Measurements from ENCODE around the gene NOA1. TPM values are rescaled to one million over a fixed set of nuclear protein-coding genes. Genes with fewer than 3 reads are reported as not detected.

NOA1 gene
- total RNA-seq = 18.4 and 18.6 TPM in 2 replicates

GRCh38 chr4:56977321-56978012 is at the start of gene NOA1:
TSS of gene NOA1 (minus strand) at chr4:56977606. CDS start at chr4:56977585, 21 bp downstream.
- intact Hi-C loops (cut with micrococcal nuclease) = loop anchor here (1.0 to 5.0 kb wide), 13 partner anchors 70 to 1630 kb away; partner anchors contain the start of genes AASDH, CEP135, CLOCK and PAICS

GRCh38 chr4:57023104-57023503 is 45.7 kb upstream of the NOA1 start:
- intact Hi-C loops (cut with micrococcal nuclease) = loop anchor here (5.0 kb wide), 1 partner anchor 116 kb away; the partner anchor contains the start of gene REST

GRCh38 chr4:57020467-57021101 is 43.2 kb upstream of the NOA1 start:
- intact Hi-C loops (cut with micrococcal nuclease) = loop anchor here (5.0 kb wide), 1 partner anchor 113 kb away; the partner anchor contains the start of gene REST

GRCh38 chr4:57018980-57019379 is 41.6 kb upstream of the NOA1 start:
- intact Hi-C loops (cut with micrococcal nuclease) = no loop called here

- intact Hi-C loops (cut with micrococcal nuclease) = no loop called here
Measured at GRCh38 chr4:57013543-57014120, 36.2 kb upstream of the NOA1 start.

GRCh38 chr4:56999751-57000150 is 22.3 kb upstream of the NOA1 start:
- intact Hi-C loops (cut with micrococcal nuclease) = no loop called here

- intact Hi-C loops (cut with micrococcal nuclease) = no loop called here
Measured at GRCh38 chr4:56995525-56995924, 18.1 kb upstream of the NOA1 start.

GRCh38 chr4:56990109-56990905 is 12.9 kb upstream of the NOA1 start:
- intact Hi-C loops (cut with micrococcal nuclease) = no loop called here

GRCh38 chr4:56986952-56987351 is 9.5 kb upstream of the NOA1 start:
- intact Hi-C loops (cut with micrococcal nuclease) = no loop called here

- intact Hi-C loops (cut with micrococcal nuclease) = no loop called here
Measured at GRCh38 chr4:56986192-56986591, 8.8 kb upstream of the NOA1 start.

- intact Hi-C loops (cut with micrococcal nuclease) = no loop called here
Measured at GRCh38 chr4:56981795-56982201, 4.4 kb upstream of the NOA1 start.

- intact Hi-C loops (cut with micrococcal nuclease) = loop anchor here (1.0 to 5.0 kb wide), 5 partner anchors 157 to 1632 kb away; partner anchors contain the start of genes EXOC1, SPINK2 and SRD5A3
Measured at GRCh38 chr4:56979421-56980072, 2.1 kb upstream of the NOA1 start.

GRCh38 chr4:56978750-56979303 is 1.4 kb upstream of the NOA1 start, which contains the start of gene POLR2B:
TSS of gene POLR2B (plus strand) at chr4:56978896. CDS start at chr4:56978986, 90 bp downstream.
- intact Hi-C loops (cut with micrococcal nuclease) = loop anchor here (1.0 to 5.0 kb wide), 5 partner anchors 157 to 1632 kb away; partner anchors contain the start of genes EXOC1, SPINK2 and SRD5A3

GRCh38 chr4:56976837-56977320 is 527 bp downstream of the NOA1 start:
- intact Hi-C loops (cut with micrococcal nuclease) = loop anchor here (1.0 to 5.0 kb wide), 12 partner anchors 70 to 1630 kb away; partner anchors contain the start of genes AASDH, CEP135, CLOCK and PAICS

GRCh38 chr4:56976283-56976836 is 1.0 kb downstream of the NOA1 start:
- intact Hi-C loops (cut with micrococcal nuclease) = loop anchor here (2.0 to 5.0 kb wide), 5 partner anchors 154 to 1629 kb away; partner anchors contain the start of genes CLOCK, SPINK2 and SRD5A3

GRCh38 chr4:56973336-56973735 is 4.1 kb downstream of the NOA1 start:
- intact Hi-C loops (cut with micrococcal nuclease) = no loop called here

GRCh38 chr4:56972809-56973208 is 4.6 kb downstream of the NOA1 start:
- intact Hi-C loops (cut with micrococcal nuclease) = no loop called here

- intact Hi-C loops (cut with micrococcal nuclease) = no loop called here
Measured at GRCh38 chr4:56972389-56972788, 5.0 kb downstream of the NOA1 start.

GRCh38 chr4:56971383-56971782 is 6.0 kb downstream of the NOA1 start:
- intact Hi-C loops (cut with micrococcal nuclease) = no loop called here

GRCh38 chr4:56961107-56961500 is 16.3 kb downstream of the NOA1 start:
- intact Hi-C loops (cut with micrococcal nuclease) = no loop called here
